ENCODE measurements around the gene ATP10A.
"Not testable (repeated sequence)": the region's sequence is repeated elsewhere in the genome, so short reads cannot be mapped to it uniquely, and the experiment has no call there.

The ATP10A gene

DNA sequence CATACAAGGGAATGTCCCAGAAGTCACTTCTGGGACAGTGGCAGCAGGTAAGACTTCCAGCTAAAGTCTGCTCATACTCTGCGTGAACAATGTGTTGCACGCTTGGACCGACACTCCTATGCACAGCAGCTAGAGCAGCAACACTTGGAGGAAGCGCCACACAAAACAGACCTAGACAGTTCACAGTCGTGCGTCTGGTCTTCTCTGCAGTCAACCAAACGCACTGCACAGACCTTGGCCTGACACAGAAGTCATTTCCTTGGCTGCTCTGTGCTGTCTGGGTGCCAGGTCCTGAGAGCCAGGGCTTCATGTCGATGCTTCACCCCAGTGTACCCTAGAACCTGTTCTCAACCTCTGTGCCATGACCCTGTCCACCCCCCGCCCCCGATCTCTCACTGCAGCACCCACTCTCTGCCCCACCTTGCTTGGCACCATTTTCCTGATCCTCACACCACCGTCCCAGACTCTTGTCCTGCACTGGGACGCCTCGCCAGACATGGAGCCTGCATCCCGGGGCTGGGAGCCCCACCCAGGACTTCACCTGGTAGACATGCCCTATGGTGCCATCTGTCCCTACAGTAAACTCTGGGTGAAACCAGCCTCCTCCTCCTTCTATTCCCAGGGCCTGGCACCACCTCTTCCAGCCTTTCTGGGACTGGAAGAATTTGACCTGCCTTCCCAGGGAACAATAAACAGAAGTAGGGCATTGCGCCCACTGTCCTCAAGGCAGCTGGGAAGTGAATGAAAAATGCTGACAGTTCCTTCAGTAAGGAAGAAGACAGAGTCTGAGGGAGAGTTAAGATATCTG lies 3.1 kb downstream of the ATP10A start:
- H3K36me3 ChIP-seq (ENCODE audit: control insufficient read depth in 1 of 2, insufficient read depth in 2 of 2, low read length in 2 of 2) = no peaks in the 10 kb centered on the region
- H3K27ac ChIP-seq (ENCODE audit: low read depth, low read length) = peak overlapping the region; percentile 8
- no peaks in the 10 kb centered on the region for H3K4me1 ChIP-seq (ENCODE audit: control insufficient read depth in 1 of 2, insufficient read depth in 2 of 2, low read length in 2 of 2)
- H3K4me3 ChIP-seq (ENCODE audit: low read depth in 1 of 2, low read length in 2 of 2) = peak overlapping the region; percentile 7 to 65
- H3K9me3 ChIP-seq (ENCODE audit: control insufficient read depth in 1 of 2, low read length in 2 of 2) = peaks cover 2 to 4% of the 10 kb centered on the region in 2 donors
- H3K27me3 ChIP-seq (ENCODE audit: control insufficient read depth in 1 of 2, insufficient read depth in 2 of 2, low read length in 2 of 2) = no peaks in the 10 kb centered on the region
- H3K9ac ChIP-seq (ENCODE audit: low read depth in 1 of 2, low read length in 2 of 2) = peak overlapping the region in 1 of 2 donors; percentile 32

DNA sequence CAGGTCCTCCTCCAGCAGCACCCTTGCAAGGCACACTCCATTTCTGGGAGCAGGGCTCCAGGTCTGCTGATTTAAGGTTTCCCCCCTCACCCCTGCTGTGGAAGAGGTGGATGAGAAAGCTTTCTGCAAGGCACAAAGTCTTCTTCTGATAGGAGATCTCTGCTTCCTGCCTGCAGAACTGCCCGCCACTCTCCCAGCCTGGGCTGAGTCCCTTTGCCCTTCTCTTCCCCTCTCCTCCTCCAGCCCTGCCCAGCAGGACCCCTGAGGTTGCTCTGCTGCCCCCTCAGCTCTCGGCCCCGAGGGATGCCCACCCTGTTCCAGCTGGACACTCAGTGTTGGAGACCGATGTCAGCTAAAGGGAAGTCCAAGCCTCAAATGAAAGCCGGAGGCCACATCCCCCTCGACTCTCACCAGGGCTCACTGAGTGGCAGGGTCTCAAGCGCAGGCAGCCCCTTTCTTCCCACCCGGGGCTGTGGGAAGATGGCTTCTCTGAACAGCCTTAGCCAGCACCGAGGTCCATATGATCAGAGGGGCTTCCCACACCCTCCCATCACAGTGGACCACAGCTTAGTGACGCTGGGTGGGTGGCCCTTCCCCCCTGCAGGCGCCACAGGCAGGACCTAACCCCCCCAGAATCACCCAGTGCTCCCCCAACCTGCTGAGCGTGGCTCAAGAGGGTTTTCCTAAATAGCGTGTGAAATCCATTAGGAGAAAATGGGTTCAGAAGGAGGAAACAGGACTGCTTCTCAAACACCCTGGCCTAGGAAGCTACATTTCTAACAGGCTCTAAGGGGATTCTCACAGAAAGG lies 4.0 kb downstream of the ATP10A start:
- no peaks in the 10 kb centered on the region for H3K27me3 ChIP-seq (ENCODE audit: control insufficient read depth in 1 of 2, insufficient read depth in 2 of 2, low read length in 2 of 2)
- no peak overlapping the region for H3K9ac ChIP-seq (ENCODE audit: low read depth in 1 of 2, low read length in 2 of 2)
- no peak overlapping the region for H3K4me3 ChIP-seq (ENCODE audit: low read depth in 1 of 2, low read length in 2 of 2)
- no peak overlapping the region for H3K27ac ChIP-seq (ENCODE audit: low read depth, low read length)
- no peaks in the 10 kb centered on the region for H3K36me3 ChIP-seq (ENCODE audit: control insufficient read depth in 1 of 2, insufficient read depth in 2 of 2, low read length in 2 of 2)
- H3K4me1 ChIP-seq (ENCODE audit: control insufficient read depth in 1 of 2, insufficient read depth in 2 of 2, low read length in 2 of 2) = no peaks in the 10 kb centered on the region
- H3K9me3 ChIP-seq (ENCODE audit: control insufficient read depth in 1 of 2, low read length in 2 of 2) = peaks cover 0 to 4% of the 10 kb centered on the region in 2 donors

DNA sequence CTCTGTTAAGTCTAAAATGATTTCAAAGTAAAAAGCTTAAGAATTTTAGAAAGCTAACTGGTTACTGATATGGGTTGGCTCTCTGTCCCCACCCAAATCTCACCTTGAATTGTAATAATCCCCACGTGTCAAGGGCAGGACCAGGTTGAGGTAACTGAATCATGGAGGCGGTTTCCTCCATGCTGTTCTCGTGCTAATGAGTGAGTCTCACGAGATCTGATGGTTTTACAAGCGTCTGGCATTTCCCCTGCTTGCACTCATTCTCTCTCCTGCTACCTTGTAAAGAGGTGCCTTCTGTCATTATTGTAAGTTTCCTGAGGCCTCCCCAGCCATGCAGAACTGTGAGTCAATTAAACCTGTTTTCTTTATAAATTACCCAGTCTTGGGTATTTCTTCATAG lies 7.1 kb downstream of the ATP10A start:
- not testable (repeated sequence) for H3K9ac ChIP-seq (ENCODE audit: low read depth in 1 of 2, low read length in 2 of 2); H3K27me3 ChIP-seq (ENCODE audit: control insufficient read depth in 1 of 2, insufficient read depth in 2 of 2, low read length in 2 of 2); H3K27ac ChIP-seq (ENCODE audit: low read depth, low read length); H3K4me1 ChIP-seq (ENCODE audit: control insufficient read depth in 1 of 2, insufficient read depth in 2 of 2, low read length in 2 of 2); H3K9me3 ChIP-seq (ENCODE audit: control insufficient read depth in 1 of 2, low read length in 2 of 2); H3K36me3 ChIP-seq (ENCODE audit: control insufficient read depth in 1 of 2, insufficient read depth in 2 of 2, low read length in 2 of 2); H3K4me3 ChIP-seq (ENCODE audit: low read depth in 1 of 2, low read length in 2 of 2)

DNA sequence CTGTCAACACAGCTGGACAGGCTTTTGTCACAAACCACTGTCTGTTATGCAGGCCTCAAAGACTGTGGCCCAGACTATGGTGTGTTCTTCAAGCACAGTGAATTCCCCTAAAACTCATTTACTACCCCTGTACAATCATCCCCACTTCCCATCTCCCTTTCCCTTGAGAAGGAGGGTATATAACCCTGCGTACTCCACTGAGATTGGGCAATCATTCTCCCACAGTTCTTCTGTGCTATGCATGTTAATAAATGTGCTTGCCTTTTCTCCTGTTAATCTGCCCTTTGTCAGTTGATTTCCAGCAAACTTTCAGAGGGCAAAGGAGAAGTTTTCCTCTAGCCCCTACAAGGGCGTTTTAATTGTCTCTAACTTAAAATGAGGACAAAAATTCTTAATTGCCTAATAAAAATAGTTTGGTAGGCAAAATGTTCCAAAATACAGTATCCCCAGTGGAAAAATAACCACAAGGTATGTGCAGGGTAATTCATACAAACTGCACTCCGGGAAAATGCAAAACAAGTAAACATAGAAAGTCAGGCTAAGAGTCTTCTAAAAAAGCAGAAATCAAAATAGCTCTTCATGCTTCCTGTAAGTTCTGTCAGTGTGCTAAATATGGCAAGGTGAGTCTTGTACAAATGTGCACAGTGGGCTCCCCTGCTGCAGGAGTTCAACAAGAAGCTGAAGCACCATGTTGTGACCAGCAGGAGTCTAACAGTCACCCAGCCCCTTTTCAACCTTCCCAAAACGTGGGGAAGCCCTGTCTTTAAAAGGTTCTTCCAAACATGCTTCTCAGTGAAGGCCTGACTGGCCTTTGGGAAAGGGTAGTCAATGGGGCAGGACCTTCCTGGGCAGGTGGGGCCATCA lies 10.2 kb downstream of the ATP10A start:
- peaks cover 0 to 5% of the 10 kb centered on the region in 2 donors for H3K9me3 ChIP-seq (ENCODE audit: control insufficient read depth in 1 of 2, low read length in 2 of 2)
- no peak overlapping the region for H3K27ac ChIP-seq (ENCODE audit: low read depth, low read length)
- H3K4me3 ChIP-seq (ENCODE audit: low read depth in 1 of 2, low read length in 2 of 2) = no peak overlapping the region
- H3K36me3 ChIP-seq (ENCODE audit: control insufficient read depth in 1 of 2, insufficient read depth in 2 of 2, low read length in 2 of 2) = no peaks in the 10 kb centered on the region
- H3K4me1 ChIP-seq (ENCODE audit: control insufficient read depth in 1 of 2, insufficient read depth in 2 of 2, low read length in 2 of 2) = peaks cover 6 to 10% of the 10 kb centered on the region in 2 donors
- H3K9ac ChIP-seq (ENCODE audit: low read depth in 1 of 2, low read length in 2 of 2) = no peak overlapping the region
- no peaks in the 10 kb centered on the region for H3K27me3 ChIP-seq (ENCODE audit: control insufficient read depth in 1 of 2, insufficient read depth in 2 of 2, low read length in 2 of 2)

DNA sequence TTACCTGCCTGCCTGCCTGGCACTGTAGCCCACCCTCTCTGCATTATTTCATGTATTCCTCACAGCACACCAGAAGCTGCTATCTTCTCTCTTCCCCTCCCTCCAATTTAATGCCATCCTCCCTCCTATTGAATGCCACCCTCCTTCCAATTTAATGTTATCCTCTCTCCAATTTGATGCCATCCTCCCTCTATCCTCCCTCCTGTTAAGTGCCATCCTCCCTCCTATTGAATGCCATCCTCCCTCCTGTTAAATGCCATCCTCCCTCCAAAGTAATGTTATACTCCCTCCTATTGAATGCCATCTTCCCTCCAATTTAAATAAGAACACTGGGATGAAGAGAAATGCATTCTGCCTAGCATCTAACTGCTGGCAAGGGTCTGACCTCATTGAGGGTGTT lies 11.1 kb downstream of the ATP10A start:
- Histone ChIP-seq H3K4me3 (ENCODE audit: low read depth in 1 of 2, low read length in 2 of 2) (no peak overlapping the region), H3K27ac (ENCODE audit: low read depth, low read length) (no peak overlapping the region), H3K9me3 (ENCODE audit: control insufficient read depth in 1 of 2, low read length in 2 of 2) (peaks cover 0 to 5% of the 10 kb centered on the region in 2 donors), H3K27me3 (ENCODE audit: control insufficient read depth in 1 of 2, insufficient read depth in 2 of 2, low read length in 2 of 2) (no peaks in the 10 kb centered on the region), H3K9ac (ENCODE audit: low read depth in 1 of 2, low read length in 2 of 2) (no peak overlapping the region), H3K4me1 (ENCODE audit: control insufficient read depth in 1 of 2, insufficient read depth in 2 of 2, low read length in 2 of 2) (peaks cover 6 to 10% of the 10 kb centered on the region in 2 donors), H3K36me3 (ENCODE audit: control insufficient read depth in 1 of 2, insufficient read depth in 2 of 2, low read length in 2 of 2) (no peaks in the 10 kb centered on the region)

DNA sequence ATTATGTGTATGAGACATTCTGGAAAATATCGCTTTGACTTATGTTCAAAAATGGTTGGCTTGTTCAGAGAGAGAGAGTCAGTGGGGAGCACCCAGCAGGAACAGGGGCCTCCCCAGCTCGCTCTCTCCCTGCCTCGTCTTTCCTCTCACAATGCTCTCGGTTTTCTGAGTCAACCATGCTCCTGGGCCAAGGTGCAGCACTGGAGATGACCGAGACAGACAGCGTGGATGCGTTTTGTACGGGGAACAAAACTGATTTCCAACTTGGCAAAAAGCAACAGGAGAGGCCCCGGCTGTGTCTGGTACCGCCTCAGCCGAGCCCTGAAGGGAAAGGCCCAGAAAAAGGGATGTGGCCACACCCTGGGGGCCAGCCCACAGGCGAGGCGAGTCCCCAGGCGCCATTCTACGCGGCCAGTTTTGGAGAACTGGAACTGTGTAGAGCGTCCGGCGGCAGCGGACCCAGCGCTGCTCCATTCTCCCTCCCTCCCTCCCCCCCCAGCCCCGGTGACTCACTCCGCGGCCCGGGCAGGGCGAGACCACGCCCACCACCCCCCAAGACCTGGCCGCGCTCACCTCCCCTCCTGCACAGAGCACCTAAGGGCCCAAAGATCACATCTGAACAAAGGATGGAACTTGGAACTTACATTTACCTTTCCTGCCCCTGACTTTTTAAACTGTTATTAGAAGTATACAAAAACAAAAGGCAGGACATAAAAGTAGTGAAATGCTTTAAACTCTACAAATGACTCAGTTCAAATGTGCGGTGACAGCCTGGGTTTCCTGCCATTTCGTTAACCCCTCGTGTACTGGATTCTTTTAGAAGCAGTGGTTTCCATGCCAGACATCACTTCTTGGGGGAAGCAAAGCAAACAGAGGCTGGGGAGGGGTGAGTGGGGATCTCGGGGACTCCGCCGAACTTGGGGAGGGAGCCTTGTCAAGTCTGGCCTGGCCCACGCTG lies 12.7 kb downstream of the ATP10A start:
- no peaks in the 10 kb centered on the region for H3K36me3 ChIP-seq (ENCODE audit: control insufficient read depth in 1 of 2, insufficient read depth in 2 of 2, low read length in 2 of 2)
- H3K9ac ChIP-seq (ENCODE audit: low read depth in 1 of 2, low read length in 2 of 2) = peak overlapping the region; percentile 52 to 55
- no peaks in the 10 kb centered on the region for H3K27me3 ChIP-seq (ENCODE audit: control insufficient read depth in 1 of 2, insufficient read depth in 2 of 2, low read length in 2 of 2)
- peak overlapping the region; percentile 73 for H3K27ac ChIP-seq (ENCODE audit: low read depth, low read length)
- peaks cover 6 to 10% of the 10 kb centered on the region in 2 donors for H3K4me1 ChIP-seq (ENCODE audit: control insufficient read depth in 1 of 2, insufficient read depth in 2 of 2, low read length in 2 of 2)
- peak overlapping the region; percentile 57 for H3K4me3 ChIP-seq (ENCODE audit: low read depth in 1 of 2, low read length in 2 of 2)
- peaks cover 0 to 5% of the 10 kb centered on the region in 2 donors for H3K9me3 ChIP-seq (ENCODE audit: control insufficient read depth in 1 of 2, low read length in 2 of 2)

DNA sequence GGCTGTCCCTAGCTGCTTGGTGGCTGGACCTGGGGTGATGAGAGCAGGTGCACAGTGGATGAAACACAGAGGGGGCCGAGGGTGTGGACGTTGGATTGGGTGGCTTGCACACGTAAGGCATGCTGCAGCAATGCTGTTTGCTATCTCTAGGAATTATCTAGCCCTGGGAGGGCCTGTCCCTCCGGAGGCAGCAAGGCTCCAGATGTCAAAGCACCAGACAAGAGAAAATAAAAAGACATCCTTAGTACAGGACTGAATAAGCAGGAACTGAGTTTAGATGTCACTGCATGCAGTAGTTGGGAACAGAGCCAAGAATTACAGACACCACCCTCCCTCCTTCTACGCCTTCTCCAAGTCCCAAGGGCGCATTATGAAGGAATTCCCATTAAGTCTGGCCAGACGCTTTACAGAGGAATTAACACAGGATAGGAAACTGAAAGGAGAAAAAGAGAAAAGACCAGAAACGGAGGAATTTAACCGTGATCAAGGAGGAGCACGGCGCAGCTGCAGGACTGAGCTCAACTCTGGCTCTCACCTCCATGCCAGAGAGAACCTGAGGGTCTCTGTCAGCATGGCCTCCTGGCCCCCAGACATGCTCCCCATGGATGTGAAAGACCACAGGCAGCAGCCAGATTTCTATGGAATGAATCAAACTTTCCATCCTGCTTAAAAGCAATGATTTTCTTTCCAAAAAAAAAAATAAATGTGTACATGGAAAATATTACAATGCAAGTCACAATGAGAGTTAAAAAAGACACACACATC lies 13.8 kb downstream of the ATP10A start:
- Histone ChIP-seq H3K27ac (ENCODE audit: low read depth, low read length) (peak overlapping the region; percentile 73), H3K27me3 (ENCODE audit: control insufficient read depth in 1 of 2, insufficient read depth in 2 of 2, low read length in 2 of 2) (no peaks in the 10 kb centered on the region), H3K9ac (ENCODE audit: low read depth in 1 of 2, low read length in 2 of 2) (no peak overlapping the region), H3K4me3 (ENCODE audit: low read depth in 1 of 2, low read length in 2 of 2) (peak overlapping the region in 1 of 2 donors; percentile 24), H3K9me3 (ENCODE audit: control insufficient read depth in 1 of 2, low read length in 2 of 2) (peaks cover 0 to 5% of the 10 kb centered on the region in 2 donors), H3K36me3 (ENCODE audit: control insufficient read depth in 1 of 2, insufficient read depth in 2 of 2, low read length in 2 of 2) (no peaks in the 10 kb centered on the region), H3K4me1 (ENCODE audit: control insufficient read depth in 1 of 2, insufficient read depth in 2 of 2, low read length in 2 of 2) (peaks cover 6 to 10% of the 10 kb centered on the region in 2 donors)

DNA sequence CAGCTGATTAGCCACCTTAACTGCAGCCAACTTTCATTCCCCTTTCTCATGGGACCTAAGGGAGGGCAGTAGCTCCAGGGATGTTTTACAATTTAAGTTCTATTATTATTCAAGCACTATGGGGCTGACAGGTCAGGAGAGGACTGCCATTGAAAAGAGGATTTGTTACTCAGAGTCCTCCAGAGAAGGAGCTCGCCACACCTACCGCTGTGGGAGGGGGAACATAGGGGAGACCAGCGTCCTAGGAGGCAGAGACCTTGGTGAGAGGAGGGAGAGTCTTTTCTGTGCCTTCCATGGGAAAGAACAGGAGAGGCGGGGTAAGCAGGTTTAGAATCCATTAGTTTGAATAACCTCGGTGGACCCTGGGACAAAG lies 14.4 kb downstream of the ATP10A start:
- Histone ChIP-seq H3K36me3 (ENCODE audit: control insufficient read depth in 1 of 2, insufficient read depth in 2 of 2, low read length in 2 of 2) (no peaks in the 10 kb centered on the region), H3K9ac (ENCODE audit: low read depth in 1 of 2, low read length in 2 of 2) (no peak overlapping the region), H3K27me3 (ENCODE audit: control insufficient read depth in 1 of 2, insufficient read depth in 2 of 2, low read length in 2 of 2) (no peaks in the 10 kb centered on the region), H3K27ac (ENCODE audit: low read depth, low read length) (no peak overlapping the region), H3K4me3 (ENCODE audit: low read depth in 1 of 2, low read length in 2 of 2) (no peak overlapping the region), H3K9me3 (ENCODE audit: control insufficient read depth in 1 of 2, low read length in 2 of 2) (peaks cover 4 to 8% of the 10 kb centered on the region in 2 donors), H3K4me1 (ENCODE audit: control insufficient read depth in 1 of 2, insufficient read depth in 2 of 2, low read length in 2 of 2) (peaks cover 6 to 10% of the 10 kb centered on the region in 2 donors)

Data from duodenal mucosa (tissue), 2 donors.